GM12874 (cell line): ENCODE measurements around the gene RANBP17.

Source experiments
- TF ChIP-seq, protein P1 (sequence below): IDR thresholded peaks from 2 replicates; pipeline ENCODE4 v1.5.1; 2011; ENCODE audit warnings: low read depth, mild to moderate bottlenecking, control low read depth, low read length, moderate library complexity; ENCODE audit not compliant: insufficient read depth

Gene RANBP17

DNA sequence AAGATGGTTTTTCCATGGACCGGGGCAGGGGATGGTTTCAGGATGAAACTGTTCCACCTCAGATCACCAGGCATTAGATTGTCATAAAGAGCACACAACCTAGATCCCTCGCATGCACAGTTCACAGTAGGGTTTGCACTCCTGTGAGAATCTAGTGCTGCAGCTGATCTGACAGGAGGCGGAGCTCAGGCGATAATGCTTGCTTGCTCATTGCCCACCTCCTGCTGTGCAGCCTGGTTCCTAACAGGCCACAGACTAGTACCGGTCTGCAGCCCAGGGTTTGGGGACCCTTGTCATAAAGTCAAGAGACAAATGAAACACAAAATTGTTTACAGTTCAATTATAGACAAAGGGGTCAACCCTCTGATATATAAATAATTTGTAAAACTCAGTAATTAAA, 101.7 kb downstream of the RANBP17 start:
- TF ChIP-seq, protein P1, sequence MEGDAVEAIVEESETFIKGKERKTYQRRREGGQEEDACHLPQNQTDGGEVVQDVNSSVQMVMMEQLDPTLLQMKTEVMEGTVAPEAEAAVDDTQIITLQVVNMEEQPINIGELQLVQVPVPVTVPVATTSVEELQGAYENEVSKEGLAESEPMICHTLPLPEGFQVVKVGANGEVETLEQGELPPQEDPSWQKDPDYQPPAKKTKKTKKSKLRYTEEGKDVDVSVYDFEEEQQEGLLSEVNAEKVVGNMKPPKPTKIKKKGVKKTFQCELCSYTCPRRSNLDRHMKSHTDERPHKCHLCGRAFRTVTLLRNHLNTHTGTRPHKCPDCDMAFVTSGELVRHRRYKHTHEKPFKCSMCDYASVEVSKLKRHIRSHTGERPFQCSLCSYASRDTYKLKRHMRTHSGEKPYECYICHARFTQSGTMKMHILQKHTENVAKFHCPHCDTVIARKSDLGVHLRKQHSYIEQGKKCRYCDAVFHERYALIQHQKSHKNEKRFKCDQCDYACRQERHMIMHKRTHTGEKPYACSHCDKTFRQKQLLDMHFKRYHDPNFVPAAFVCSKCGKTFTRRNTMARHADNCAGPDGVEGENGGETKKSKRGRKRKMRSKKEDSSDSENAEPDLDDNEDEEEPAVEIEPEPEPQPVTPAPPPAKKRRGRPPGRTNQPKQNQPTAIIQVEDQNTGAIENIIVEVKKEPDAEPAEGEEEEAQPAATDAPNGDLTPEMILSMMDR, result no peak

DNA sequence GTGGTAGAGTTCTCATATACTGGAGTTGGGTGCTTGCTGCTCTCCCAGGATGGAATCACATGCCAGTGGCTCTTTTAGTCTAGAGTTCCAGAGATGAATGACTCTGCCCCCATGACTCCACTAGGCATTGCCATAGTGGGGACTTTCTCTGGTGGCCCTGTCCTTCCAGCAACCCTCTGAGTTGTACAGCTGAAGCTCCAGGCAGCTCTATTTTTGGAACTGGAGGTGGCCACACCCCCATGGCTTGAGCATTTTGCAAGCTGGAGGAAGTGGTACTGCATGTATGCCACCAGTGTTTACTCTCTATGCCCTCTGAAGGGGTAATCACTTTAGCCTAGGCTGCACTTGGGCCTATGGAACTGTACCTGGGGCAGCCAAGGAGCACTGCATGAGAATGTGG, 112.6 kb downstream of the RANBP17 start:
- TF ChIP-seq, protein P1, result no peak

DNA sequence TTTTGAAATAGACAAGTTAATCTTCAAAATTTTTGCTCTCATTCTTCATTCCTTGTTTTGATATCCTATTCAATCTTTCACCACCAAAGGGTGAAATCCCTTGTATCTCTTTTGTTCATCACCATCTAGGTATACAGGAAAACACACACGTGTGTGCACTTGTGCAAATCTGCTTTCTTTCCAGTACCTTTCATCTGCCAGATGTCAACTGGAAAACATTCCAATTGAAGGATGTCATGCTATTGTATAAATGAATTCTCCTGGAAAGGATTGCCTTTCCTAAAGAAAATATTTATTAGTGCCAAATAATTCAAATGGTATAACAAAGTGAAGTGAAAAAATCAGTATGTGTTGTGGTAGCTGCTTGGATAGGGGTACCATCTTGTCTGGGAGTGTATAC, 123.7 kb downstream of the RANBP17 start:
- TF ChIP-seq, protein P1, result no peak

DNA sequence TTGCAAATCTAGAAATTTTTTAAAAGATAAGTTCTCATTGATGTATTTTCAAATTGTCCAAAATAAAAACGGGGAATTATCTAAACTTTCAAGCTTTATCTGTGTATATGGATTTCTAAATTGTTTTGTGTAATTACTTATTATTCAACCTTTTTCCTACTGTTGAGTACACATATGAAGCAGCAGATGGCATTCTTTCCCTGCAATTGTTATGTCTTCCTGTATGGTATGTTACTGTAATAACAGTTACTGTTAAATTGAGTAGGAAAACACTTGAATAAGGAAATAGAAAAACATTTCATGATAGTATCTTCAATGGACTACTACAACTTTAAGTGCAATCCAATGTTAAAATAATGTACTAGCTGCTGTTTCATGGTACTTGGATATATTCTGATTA, 124.8 kb downstream of the RANBP17 start:
- TF ChIP-seq, protein P1, result no peak

DNA sequence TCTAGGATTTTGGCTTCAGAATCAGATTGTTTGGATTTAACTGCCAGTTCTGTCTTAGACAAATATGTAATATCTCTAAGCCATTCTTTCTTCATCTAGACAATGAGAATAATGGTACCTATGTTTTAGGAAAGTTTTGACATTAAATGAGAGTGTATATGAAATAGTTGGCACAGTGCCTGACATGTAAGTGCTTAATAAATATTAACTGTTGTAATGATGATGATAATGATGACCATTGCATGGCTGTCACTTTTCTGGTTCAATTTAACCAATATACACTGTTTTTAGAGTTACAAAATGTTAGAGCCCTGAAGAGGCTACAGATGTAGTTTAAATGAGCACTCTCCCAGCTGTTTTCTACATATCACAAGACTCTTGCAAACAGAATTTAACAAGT, 131.7 kb downstream of the RANBP17 start:
- TF ChIP-seq, protein P1, result no peak

DNA sequence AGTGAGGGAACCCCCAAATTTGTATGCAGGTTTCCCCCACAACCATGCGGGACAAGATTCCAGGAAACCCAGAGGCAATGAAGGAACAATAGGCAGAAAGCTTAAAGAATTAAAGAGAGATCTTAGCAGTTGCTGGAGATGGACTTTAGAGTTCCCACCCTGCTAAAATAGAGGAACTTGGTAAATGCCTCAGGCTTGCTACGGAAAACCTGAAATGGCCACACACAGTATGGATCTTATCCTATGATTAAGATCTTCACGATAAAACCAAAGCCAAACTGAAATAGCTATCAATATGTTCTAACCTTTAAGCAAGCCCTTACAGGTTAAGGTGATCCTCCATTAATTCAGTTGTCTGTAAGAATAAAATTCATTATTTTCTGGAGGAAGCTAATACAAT, 148.3 kb downstream of the RANBP17 start:
- TF ChIP-seq, protein P1, result no peak

DNA sequence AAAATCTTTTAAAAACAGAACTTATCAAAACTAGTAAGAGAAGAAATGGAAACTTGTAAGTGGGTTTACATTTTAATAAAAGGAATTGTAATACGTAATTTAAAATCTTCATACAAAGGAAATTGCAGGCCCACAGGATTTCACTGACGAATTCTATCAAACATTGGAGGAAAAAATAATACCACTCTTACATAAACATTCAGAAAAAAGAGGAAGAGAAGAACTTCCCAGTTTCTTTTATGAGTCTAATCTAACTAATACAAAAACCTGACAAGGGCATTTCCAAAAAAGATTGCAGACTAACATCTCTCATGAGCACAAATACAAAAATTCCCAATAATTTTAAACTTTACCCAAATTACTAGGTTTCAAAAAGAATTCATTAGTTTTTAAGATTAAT, 149.0 kb downstream of the RANBP17 start:
- TF ChIP-seq, protein P1, result no peak

DNA sequence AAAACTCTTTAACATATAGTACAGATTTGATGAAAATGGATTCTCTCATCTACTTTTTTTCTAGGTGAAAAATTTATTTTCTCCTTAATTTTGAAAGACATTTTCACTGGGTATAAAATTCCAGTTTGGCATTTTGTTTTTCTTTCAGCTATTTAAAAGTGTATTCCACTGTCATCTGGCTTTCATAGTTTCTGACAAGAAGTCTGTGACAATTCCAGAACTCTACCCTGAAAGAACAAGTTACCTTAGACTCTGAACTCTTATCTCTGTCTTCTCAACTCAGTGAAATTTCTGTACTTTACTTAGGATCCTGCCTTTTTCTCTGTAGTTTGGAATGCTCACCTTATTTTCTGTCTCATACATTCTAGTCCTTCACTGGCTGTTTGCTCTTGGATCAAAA, 161.7 kb downstream of the RANBP17 start:
- TF ChIP-seq, protein P1, result no peak
